Hepatic stellate cell (primary cell): ENCODE measurements around the gene CAMK2N1.

Source experiments
- DNase-seq: peaks from one replicate; pipeline ENCODE4 v3.0.0; 2011; ENCODE audit warnings: low spot score

Gene CAMK2N1

DNA sequence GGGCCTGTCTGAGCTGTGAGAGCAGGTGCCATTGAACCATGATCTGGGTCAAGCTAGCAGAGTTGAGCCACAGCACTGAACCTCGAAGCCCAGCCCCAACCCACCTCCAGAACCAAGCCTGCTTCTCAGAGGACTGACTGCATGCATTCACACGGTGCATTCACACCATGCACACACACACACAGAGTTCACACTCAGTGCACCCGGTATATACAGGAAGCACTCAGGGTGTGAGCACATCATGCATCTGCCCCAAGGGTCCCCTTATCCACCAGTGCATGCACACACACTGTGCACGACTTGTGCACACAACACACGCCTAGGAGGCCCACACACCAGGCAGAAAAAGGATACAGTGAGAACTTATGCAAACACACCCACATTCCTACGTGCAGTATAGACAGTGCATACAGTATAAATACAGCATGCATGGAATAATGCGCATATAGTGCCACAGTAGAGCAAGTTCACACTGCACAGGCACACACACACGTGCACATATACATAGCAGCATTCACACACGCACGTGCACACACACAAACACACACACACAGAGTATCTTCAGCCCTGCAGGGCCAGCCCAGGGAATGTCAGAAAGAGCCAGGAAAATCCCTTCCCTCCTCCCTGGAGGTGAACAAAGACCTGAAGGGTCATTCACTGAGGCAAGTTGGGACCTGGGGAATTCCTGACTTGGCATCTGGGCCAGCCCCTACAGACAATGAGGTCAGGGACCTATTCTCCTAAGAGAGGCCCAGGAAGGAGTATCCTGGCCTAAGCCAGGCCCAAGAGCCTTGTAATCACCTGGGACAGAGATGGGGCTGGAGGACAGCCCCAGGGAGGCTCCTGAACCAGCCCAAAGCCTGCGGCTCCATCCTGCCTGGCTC, 42.1 kb downstream of the CAMK2N1 start:
- DNase-seq, result no peak

DNA sequence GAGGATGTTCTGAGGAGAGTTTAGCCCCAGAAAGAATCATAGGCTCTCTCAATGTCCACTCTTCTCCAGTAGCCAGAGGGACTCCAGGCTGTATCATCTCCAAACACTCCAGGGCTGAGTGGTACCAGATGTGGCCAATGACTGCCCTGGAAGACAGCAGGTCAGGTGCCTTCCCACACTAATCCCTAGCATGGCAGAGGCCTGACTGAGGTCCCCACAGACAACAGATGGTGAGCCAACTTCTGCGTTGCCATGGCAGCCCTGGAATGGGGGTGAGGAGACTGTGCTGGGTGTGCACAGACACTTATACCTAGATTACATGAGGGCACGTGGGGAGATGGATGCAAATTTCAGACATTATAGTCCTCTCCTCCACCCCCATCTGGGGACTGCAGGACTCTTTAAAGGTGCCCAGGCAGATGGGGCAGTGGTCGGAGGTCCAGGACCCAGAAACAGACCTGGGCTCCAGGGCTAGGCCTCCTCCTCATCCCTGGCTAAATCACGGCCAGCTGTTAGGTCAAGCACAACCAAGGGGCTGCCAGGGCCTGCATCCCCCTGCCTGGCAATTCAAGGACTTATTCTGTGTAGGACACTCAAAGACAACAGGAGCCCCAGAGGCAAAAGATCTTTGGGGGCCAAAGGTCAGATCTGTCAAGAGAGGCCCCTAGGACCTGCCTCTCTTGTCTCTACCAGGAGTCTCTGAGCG, 42.9 kb downstream of the CAMK2N1 start:
- no peak for DNase-seq

DNA sequence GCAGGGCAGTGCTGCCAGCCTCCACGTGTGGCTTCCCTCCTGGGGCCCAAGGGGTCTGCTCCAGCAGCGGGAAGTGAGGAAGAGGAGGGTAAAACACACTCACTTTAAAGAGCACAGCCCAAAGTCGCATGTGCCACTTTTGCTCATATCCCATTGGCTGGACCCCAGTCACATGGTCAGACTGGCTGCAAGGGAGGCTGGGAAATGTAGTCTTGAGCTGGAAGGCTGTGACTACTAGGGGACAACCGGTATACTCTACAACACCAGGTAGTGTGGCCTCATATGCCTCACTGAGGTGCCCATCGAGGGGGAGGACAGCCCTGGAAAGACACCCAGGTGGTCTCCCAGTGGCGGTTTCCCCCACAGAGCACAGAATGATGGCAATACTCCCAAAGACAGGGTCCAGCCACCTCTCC, 45.2 kb downstream of the CAMK2N1 start:
- peak; percentile 73 for DNase-seq

DNA sequence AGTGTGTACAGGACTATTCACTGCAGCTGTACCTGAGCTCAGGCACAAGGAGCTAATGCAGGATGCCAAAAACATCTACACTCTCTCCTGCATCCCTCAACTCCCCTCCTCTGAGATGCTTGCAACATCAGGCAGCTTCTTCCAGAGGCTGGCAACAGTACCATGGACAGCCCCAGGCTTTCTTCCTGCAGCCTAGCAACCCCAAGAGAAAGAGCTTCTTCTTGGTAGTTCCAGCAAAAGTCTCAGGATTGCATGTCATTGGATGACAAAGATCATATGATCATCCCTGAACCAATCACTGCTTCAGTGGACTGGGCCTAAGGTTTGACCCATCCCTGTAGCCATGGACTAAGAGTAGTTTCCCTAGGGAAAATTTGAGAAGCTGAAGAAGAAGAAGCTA, 46.7 kb downstream of the CAMK2N1 start:
- peak; percentile 23 for DNase-seq

DNA sequence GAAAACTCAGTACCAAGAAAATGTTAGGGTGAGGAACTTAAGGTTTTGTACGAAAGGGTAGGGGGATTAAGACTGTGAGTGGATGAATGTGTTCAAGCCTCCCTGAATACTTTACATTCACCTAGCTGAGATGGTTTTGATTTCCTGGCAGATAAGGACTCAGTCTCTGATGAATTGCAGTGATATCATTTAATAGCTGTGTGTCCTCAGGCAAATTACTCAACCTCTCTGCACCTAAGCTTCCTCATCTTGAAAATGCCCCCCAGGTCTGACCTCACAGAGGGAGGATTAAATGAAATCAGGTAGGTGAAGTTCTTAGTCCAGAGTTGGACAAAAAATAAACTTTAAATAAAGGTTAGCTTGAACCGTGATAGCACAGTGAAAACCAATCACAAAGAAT, 48.4 kb downstream of the CAMK2N1 start:
- DNase-seq, result no peak

DNA sequence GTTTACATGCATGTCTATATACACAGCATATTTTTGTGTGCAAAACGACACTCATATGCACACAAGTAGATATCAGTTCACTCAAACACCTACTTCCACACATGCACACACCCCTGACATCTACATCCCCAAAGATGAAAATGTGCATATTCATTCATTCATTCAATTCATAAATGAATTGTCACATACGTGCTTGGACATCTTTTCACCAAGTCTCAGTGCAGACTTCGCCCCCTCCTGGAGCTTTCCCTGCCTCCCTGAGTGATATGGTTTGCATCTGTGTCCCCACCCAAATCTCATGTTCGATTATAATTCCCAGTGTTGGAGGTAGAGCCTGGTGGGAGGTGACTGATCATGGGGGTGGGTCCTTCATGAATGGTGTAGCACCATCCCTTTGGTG, 53.1 kb downstream of the CAMK2N1 start:
- no peak for DNase-seq
